AG08396 (cell line): ENCODE results near the gene ADAMTS2.

Source experiments
- DNase-seq: peaks from one replicate; pipeline ENCODE4 v3.0.0; 2012; ENCODE audit warnings: low spot score, mixed read lengths

Gene ADAMTS2

GRCh38 chr5:179266291-179267070, 78.8 kb downstream of the ADAMTS2 start:
- DNase-seq = no peak

- DNase-seq = peak; percentile 97
Measured at GRCh38 chr5:179265514-179266290, 79.6 kb downstream of the ADAMTS2 start.

GRCh38 chr5:179264783-179265513, 80.3 kb downstream of the ADAMTS2 start:
- no peak for DNase-seq

DNA sequence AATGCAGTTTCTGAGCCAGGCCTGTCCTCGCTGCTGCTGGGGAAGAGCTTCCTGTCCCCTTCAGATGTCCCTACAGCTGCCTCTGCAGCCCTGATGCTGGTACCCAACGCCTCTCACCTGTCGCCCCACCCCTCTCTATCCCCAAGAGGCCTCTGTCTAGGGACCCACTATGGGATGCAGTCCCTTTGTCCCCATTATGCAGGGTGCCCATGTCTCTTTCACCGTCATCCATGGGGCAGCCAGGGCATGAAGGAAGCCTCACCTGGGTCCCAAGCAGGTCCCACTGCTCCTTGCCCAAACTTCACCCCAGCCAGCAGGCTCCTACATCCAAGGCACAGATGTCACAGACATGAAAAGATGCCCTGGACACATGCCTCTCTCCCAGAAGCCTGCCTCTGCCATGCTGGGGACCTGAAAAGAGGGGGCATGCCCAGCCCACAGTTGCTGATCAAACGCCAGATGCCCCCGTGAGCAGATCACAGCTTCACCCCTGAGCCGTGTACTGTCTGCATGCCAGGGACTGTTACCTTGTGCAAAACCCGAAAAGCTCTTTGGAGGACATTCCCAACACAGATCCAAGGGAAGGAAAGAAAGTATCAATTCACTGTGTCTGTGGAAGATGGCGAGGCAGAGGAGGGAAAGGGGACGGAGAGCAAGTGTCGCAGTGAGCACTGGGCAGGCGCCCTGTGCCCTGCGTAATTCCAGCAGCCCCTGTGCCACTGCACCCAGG, 81.0 kb downstream of the ADAMTS2 start:
- DNase-seq = no peak

DNA sequence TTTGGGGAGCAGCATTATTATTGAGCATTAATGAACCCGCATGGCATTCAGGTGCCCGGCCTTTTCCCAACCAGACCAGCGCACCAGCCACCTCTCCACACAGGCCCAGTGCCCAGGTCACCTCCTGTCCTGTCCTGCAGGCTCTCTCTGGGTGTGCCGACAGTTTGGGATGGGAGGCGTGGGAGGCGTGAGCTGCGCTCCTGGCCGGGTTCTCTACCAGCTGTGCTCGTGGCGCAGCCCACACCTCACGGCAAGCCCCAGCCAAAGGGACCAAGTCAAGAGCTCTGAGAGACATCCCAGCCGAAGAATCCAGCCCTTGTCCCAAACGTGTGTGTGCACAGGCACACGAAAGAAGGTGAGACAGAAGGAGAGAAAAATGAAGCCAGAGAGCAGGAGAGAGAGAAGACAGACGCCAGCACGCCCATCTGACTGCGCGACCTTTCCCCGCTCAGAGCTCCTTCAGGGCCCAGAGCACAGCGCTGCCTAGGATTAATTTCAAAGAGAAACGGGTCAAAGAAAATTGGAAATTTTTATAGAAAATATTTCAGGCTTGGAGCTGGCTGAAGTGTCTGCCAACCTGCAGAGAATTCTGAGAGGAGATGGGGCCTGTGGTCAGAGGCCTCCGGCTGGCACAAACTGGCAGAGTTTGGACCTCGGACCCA, 81.7 kb downstream of the ADAMTS2 start:
- DNase-seq = no peak

DNA sequence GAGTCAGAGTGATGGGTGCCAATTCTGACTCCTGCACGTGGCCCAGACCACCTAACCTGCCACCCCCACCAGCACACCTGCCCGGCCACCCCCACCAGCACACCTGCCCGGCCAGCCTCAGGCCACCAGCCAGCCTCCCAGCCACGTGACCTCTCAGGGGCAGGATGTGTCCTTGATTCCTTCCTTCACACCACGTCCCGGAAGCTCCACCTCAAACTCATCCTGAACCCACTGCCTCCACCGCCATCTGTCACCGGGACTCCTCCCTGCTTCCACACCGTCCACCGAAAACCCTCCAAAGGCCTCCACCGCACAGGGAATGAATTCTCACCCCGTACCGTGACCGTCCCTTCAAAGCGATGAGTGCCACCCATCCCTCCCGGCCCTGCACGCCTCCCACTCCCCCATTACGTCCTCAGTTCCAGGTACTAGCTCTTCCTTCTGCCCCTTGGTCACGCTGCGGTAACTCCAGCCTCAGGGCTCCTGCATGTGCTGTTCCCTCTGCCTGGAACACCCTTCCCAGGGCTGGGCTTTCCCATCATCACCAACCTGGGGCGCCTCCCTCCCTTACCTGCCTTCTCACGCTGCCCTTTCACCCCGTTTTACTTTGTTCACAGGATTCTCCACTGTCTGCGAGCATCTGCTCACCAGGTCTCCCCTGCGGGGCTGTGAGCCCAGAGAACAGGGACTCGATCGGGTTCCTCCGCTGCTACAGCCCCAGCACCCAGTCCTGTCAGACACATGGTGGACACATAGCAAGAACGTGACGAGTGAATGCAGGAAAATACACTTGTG, 82.9 kb downstream of the ADAMTS2 start:
- no peak for DNase-seq

DNA sequence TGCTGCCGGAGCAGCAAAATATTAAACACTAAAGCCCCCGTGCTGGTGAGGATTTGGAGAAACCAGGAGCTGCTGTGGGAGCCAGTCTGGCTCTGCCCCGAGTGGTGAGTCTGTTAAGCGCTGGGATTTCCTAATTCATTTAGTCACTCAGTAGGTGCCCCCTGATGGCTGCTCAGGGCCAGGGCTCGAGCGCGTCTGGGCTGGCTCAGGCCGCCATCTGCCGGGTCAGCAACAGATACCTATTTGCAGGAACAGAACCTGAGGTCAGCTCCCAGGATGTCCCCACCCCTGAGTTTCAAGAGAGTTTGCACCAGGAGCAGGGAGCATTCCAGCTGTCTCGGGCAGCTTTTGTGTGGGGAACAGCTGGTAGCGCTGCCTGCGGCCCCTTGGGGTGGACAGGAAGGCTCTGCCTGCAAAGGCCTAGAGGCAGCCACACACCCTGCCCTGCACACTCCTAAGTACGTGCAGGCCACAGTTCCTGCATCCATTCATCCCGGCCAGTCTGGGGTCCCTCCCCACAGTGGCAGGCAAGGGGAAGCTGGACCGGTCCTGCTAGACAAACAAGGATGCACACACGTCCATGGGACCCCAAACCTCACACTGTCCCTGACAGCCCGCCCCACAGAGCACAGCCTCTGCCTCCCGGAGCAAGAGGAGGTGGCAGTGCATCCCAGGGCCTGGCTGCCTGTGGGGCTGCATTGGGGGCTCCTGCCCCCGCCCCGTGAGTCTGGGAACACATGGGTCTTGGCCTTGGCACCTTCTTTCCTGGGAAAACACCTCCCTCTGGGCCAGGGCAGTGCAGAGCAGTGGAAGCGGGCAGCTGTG, 83.7 kb downstream of the ADAMTS2 start:
- no peak for DNase-seq

- no peak for DNase-seq
Measured at GRCh38 chr5:179260324-179261070, 84.8 kb downstream of the ADAMTS2 start.

DNA sequence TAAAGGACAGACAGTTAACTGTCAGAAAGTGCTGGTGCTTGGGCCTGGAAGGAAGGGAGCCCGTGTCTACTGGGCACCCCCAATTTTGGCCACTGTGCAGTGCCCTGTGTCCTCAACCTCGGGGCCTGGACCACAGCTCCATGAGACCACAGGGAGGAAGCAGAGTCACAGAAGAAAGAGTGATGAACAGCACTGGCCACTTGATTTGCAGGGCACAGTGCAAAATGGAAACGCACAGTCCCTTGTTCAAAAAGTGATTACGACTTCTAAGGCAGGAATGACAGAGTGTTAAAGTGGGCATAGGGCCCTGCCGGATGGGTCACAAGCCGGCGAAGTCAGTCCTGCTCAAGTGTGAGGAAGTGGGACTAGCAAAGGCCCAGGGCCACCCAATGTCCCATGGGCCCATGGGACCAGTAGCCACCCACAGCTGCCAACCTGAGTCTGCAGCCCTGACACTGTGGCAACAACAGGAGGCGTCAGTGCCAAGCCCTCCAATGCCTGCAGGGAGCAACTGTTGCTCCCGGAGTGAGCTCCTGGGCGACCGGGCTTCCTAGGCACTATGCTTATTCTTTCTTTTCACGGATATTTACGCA, 85.4 kb downstream of the ADAMTS2 start:
- DNase-seq = no peak

GRCh38 chr5:179258922-179259730, 86.1 kb downstream of the ADAMTS2 start:
- DNase-seq = peak; percentile 89

- no peak for DNase-seq
Measured at GRCh38 chr5:179258001-179258921, 87.0 kb downstream of the ADAMTS2 start.

GRCh38 chr5:179257176-179257682, 88.0 kb downstream of the ADAMTS2 start:
- DNase-seq = no peak

- DNase-seq = no peak
Measured at GRCh38 chr5:179256328-179257175, 88.7 kb downstream of the ADAMTS2 start.

DNA sequence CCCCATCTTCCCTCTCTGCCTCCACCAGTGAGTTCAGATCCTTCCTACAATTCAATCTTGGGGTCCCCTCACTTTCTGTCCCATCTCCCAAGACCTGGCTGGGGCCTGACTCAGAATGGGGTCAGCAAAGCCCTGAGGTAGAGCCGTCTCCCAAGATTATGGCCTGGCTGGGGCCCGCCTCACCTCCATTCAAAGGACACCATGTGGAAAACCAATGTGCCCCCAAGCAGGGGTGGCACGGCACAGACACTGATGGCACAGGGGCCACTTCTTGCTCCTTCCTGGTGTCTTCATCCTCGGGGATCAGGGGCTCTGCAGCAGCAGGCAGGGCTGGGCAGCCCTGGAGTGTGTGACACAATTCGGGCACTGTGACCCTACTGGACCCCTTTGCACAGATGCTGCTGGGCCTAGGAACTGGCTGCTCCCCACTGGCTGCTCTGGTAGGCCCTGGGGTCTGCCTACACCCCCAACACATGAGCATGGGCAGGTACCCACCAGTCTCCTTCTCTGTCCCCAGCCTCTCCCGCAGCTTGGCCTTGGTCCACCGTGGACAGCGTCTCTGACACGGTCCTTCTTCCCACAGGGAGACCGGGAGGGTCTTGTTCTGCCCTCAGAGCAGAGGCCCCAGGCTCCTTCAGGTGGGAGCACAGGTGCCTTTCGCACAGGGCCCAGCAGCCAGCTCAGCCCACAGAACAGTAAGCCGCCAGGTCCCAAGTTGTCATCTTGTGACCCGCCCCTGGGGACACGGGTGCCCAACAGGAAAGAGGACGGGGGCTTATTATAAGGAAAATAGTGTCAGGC, 89.5 kb downstream of the ADAMTS2 start:
- DNase-seq = no peak
